IPS DF 4.7 (cell line): ENCODE data around the gene ATP6V0E2.
"Not testable (repeated sequence)": the region's sequence is repeated elsewhere in the genome, so short reads cannot be mapped to it uniquely, and the experiment has no call there.

ENCODE experiments used
- DNase-seq: peaks from one replicate; pipeline ENCODE4 v3.0.0-alpha.2; 2013; ENCODE audit warnings: low spot score; ENCODE audit errors: extremely low read depth

ATP6V0E2 gene

GRCh38 chr7:149878523-149878921 lies 4.8 kb downstream of the ATP6V0E2 start:
- no peak for DNase-seq

- no peak for DNase-seq
Measured at GRCh38 chr7:149879271-149879743, 5.5 kb downstream of the ATP6V0E2 start.

- DNase-seq: no peak
Measured at GRCh38 chr7:149879766-149880637, 6.2 kb downstream of the ATP6V0E2 start.

- no peak for DNase-seq
Measured at GRCh38 chr7:149880638-149881311, 7.0 kb downstream of the ATP6V0E2 start.

GRCh38 chr7:149881328-149882247 lies 7.8 kb downstream of the ATP6V0E2 start:
- no peak for DNase-seq

GRCh38 chr7:149882248-149883047 lies 8.7 kb downstream of the ATP6V0E2 start:
- no peak for DNase-seq

- DNase-seq: no peak
Measured at GRCh38 chr7:149883048-149883438, 9.3 kb downstream of the ATP6V0E2 start.

- DNase-seq: no peak
Measured at GRCh38 chr7:149883452-149883861, 9.7 kb downstream of the ATP6V0E2 start.

GRCh38 chr7:149884016-149884415 lies 10.2 kb downstream of the ATP6V0E2 start:
- DNase-seq: no peak

GRCh38 chr7:149884541-149884940 lies 10.8 kb downstream of the ATP6V0E2 start:
- no peak for DNase-seq

- no peak for DNase-seq
Measured at GRCh38 chr7:149885191-149886017, 11.6 kb downstream of the ATP6V0E2 start.

GRCh38 chr7:149886018-149886415 lies 12.2 kb downstream of the ATP6V0E2 start:
- no peak for DNase-seq

GRCh38 chr7:149887311-149887710 lies 13.5 kb downstream of the ATP6V0E2 start:
- DNase-seq: no peak

- not testable (repeated sequence) for DNase-seq
Measured at GRCh38 chr7:149890715-149891114, 16.9 kb downstream of the ATP6V0E2 start.

GRCh38 chr7:149894957-149895356 lies 21.2 kb downstream of the ATP6V0E2 start:
- not testable (repeated sequence) for DNase-seq

GRCh38 chr7:149907776-149908376 lies 34.1 kb downstream of the ATP6V0E2 start:
- not testable (repeated sequence) for DNase-seq

- DNase-seq: not testable (repeated sequence)
Measured at GRCh38 chr7:149910219-149910618, 36.5 kb downstream of the ATP6V0E2 start.

- not testable (repeated sequence) for DNase-seq
Measured at GRCh38 chr7:149912126-149912525, 38.4 kb downstream of the ATP6V0E2 start.

- DNase-seq: not testable (repeated sequence)
Measured at GRCh38 chr7:149926414-149926813, 52.6 kb downstream of the ATP6V0E2 start.
